ENCODE measurements around the gene NPTN. TPM values are rescaled to one million over a fixed set of nuclear protein-coding genes. Genes with fewer than 3 reads are reported as not detected.
"Not testable (repeated sequence)": the region's sequence is repeated elsewhere in the genome, so short reads cannot be mapped to it uniquely, and the experiment has no call there.

Gene NPTN
- total and polyA plus RNA-seq, 2 experiments from 2014 or later = 56.3 to 113 TPM

DNA sequence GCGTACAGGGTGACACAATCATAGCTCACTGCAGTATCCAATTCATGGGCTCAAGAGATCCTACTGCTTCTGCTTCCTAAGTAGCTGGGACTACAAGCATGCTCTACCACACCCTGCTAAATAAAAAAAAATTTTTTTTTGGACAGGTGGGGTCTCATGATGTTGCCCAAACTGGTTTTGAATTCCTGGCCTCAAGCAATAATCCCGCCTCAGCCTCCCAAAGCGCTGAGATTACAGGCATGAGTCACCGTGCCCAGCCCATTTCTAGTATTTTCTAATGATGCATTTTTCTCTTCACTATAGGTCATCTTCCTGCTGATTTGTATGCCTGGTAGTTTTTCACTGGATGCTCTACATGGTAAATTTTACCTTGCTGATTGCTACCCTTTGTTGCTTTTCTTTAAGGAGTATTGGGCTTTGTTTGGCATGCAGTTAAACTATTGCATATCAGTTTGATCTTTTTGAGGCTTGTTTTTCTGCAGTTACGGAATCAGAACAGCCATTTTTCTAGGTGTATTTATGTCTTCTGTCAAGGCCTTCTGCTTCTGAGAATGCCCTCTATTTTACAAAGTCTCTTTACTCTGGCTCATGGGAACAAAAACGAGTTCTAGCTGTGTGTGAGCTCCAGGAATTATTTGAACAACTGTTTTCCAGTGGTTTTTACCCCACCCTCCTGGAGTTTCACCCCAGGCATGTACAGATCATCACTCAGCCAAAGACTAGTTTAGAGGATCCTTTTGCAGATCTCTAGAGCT, 14.2 kb upstream of the NPTN start (continued):
- TF ChIP-seq CTCF (conservative IDR thresholded peaks at IDR 0.05; ENCODE audit: low read depth in 2 of 2) (no peak), NANOG (IDR thresholded peaks at IDR 0.05; ENCODE audit: borderline replicate concordance) (no peak), POLR2AphosphoS5 (IDR thresholded peaks at IDR 0.05; ENCODE audit: low read depth) (no peak), JUNB (IDR thresholded peaks at IDR 0.05; ENCODE audit: unreplicated experiment) (no peak), ZNF114 (CRISPR knock-in tag; IDR thresholded peaks at IDR 0.05) (no peak)

- H3F3A ChIP-seq (replicated peaks; ENCODE audit: low read depth); H3K36me3 ChIP-seq (ENCODE audit: insufficient read depth); ATAC-seq; H3K9me3 Mint-ChIP-seq; H3K27ac Mint-ChIP-seq; H3K4me3 ChIP-seq; H3K4me1 ChIP-seq (ENCODE audit: insufficient read depth); H3K27me3 Mint-ChIP-seq (ENCODE audit: insufficient read depth, low read depth, poor library complexity); H3K27ac ChIP-seq (ENCODE audit: low read depth); H3K27me3 ChIP-seq (ENCODE audit: insufficient read depth); H3K36me3 Mint-ChIP-seq (ENCODE audit: low read depth); H3K4me2 ChIP-seq; H3K4me3 Mint-ChIP-seq; H3K9me2 ChIP-seq (ENCODE audit: insufficient read depth); H3K79me2 ChIP-seq (replicated peaks; ENCODE audit: insufficient read depth); H4K20me1 ChIP-seq (replicated peaks; ENCODE audit: insufficient read depth); H2AFZ ChIP-seq; DNase-seq (ENCODE audit: low spot score): not testable (repeated sequence)
- peaks cover 15% of the 10 kb centered on the region for H3K4me1 Mint-ChIP-seq
These were observed 6.3 kb upstream of the NPTN start for GRCh38 chr15:73639464-73639863.

GRCh38 chr15:73637527-73637926, 4.3 kb upstream of the NPTN start:
- Mint-ChIP-seq H3K27ac (no peak overlapping the region), H3K4me3 (no peak overlapping the region), H3K9me3 (no peaks in the 10 kb centered on the region), H3K27me3 (ENCODE audit: insufficient read depth, low read depth, poor library complexity) (no peaks in the 10 kb centered on the region), H3K4me1 (peaks cover 20% of the 10 kb centered on the region), H3K36me3 (ENCODE audit: low read depth) (no peaks in the 10 kb centered on the region)
- no peaks in the 10 kb centered on the region for H3K27me3 ChIP-seq (ENCODE audit: insufficient read depth)
- no peak overlapping the region for H2AFZ ChIP-seq
- H4K20me1 ChIP-seq (replicated peaks; ENCODE audit: insufficient read depth) = no peaks in the 10 kb centered on the region
- H3K4me2 ChIP-seq = no peak overlapping the region
- peaks cover 2% of the 10 kb centered on the region for H3K79me2 ChIP-seq (replicated peaks; ENCODE audit: insufficient read depth)
- no peak overlapping the region for H3K27ac ChIP-seq (ENCODE audit: low read depth)
- no peak overlapping the region for H3K4me3 ChIP-seq
- peak; percentile 44 for DNase-seq (ENCODE audit: low spot score)
- no peak for ATAC-seq
- peaks cover 7% of the 10 kb centered on the region for H3K4me1 ChIP-seq (ENCODE audit: insufficient read depth)
- H3K36me3 ChIP-seq (ENCODE audit: insufficient read depth) = no peaks in the 10 kb centered on the region
- 0 out of 2 replicates have a peak, but pooled peaks cover 3% of the 10 kb centered on the region for H3K9me2 ChIP-seq (ENCODE audit: insufficient read depth)
- no peaks in the 10 kb centered on the region for H3F3A ChIP-seq (replicated peaks; ENCODE audit: low read depth)
- TF ChIP-seq, protein P1, sequence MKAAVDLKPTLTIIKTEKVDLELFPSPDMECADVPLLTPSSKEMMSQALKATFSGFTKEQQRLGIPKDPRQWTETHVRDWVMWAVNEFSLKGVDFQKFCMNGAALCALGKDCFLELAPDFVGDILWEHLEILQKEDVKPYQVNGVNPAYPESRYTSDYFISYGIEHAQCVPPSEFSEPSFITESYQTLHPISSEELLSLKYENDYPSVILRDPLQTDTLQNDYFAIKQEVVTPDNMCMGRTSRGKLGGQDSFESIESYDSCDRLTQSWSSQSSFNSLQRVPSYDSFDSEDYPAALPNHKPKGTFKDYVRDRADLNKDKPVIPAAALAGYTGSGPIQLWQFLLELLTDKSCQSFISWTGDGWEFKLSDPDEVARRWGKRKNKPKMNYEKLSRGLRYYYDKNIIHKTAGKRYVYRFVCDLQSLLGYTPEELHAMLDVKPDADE (IDR thresholded peaks at IDR 0.05) = no peak
- TF ChIP-seq EZH2phosphoT487 (IDR thresholded peaks at IDR 0.05; ENCODE audit: unreplicated experiment) (no peak), CREB1 (CRISPR knock-in tag; IDR thresholded peaks at IDR 0.05; ENCODE audit: low read depth) (no peak), ZNF462 (CRISPR knock-in tag; IDR thresholded peaks at IDR 0.05) (no peak), ZNF331 (CRISPR knock-in tag; IDR thresholded peaks at IDR 0.05; ENCODE audit: low read depth) (no peak), EZH2 (IDR thresholded peaks at IDR 0.05; ENCODE audit: low read depth, unreplicated experiment) (no peak), ZNF114 (CRISPR knock-in tag; IDR thresholded peaks at IDR 0.05) (no peak)

Measured in GM23338 (cell line).